Urinary bladder (tissue), 4 donors: ENCODE results near the gene RHOU. TPM values are rescaled to one million over a fixed set of nuclear protein-coding genes. Genes with fewer than 3 reads are reported as not detected.
"Not testable (repeated sequence)": the region's sequence is repeated elsewhere in the genome, so short reads cannot be mapped to it uniquely, and the experiment has no call there.

Experiments used
- DNase-seq: peaks from one replicate; pipeline ENCODE4 v3.0.0-alpha.2; 2015; ENCODE audit errors: extremely low spot score
- H3K27ac ChIP-seq: one replicate; pipeline ENCODE4 v1.5.1; 2013; ENCODE audit warnings: low read depth, mild to moderate bottlenecking, moderate library complexity
- H3K36me3 ChIP-seq: one replicate; pipeline ENCODE4 v1.6.1; 2013; ENCODE audit warnings: mild to moderate bottlenecking, moderate library complexity; ENCODE audit not compliant: insufficient read depth
- H3K4me1 ChIP-seq: one replicate; pipeline ENCODE4 v1.6.1; 2013; ENCODE audit warnings: mild to moderate bottlenecking, moderate library complexity; ENCODE audit not compliant: insufficient read depth
- H3K4me3 ChIP-seq: one replicate; pipeline ENCODE4 v1.5.1; 2013; ENCODE audit warnings: low read depth, low read length
- WGBS: extraction: QIAGEN DNeasy Blood & Tissue Kit; methylation state at CpG from one replicate; pipeline ENCODE4 v1.1.7; 2013; 5-methylcytosine and 5-hydroxymethylcytosine counted together
- polyA plus RNA-seq: library from polyadenylated mRNA; stranded (reverse); fragments of 200-250 nt; gene quantifications from one replicate; pipeline ENCODE4 v1.2.3, GENCODE V29; 2013
- total RNA-seq: library from RNA; depleted of rRNA; stranded (reverse); fragments of >200 nt; gene quantifications from one replicate; pipeline ENCODE4 v1.2.3, GENCODE V29; 2014
- donor health status: healthy with polysubstance abuse.
- donor health status: healthy.

RHOU gene
- total and polyA plus RNA-seq, 2 donors: 40.4 to 44.0 TPM

DNA sequence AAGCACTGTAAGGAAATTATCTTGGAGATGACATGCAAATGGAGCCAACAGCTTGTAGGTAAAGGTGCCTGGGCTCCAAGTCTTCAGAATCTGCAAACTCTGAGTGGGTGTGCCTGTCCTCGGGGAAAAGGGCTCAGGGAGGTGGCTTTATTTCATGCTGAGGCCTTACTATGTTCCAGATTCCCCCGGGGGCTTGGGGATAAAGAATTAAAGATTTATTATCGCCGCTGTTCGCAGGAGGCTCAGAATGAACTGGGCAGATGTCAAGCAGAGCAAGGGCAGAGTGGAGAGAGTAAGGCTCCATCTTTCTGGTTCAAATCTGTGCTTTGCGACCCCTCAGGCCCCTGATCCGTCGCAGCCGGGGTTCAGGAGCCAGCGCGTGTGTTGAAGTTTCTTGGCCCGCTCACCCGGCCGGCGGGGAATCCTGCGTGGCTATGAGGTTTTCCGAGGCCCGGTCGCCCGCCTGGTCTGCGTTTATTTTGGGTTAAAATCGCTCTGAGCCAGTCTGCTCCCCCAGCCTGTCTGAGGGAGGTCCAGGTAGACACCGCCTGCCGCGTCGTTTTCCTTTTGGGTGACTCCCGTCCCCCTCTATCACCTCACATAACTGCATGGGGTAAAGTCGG lies 19.5 kb downstream of the RHOU start:
- H3K36me3 ChIP-seq: no peaks in the 10 kb centered on the region
- H3K27ac ChIP-seq: no peak overlapping the region
- H3K4me3 ChIP-seq: no peak overlapping the region
- WGBS: 79% methylated on average over 28 of the region's 28 CpGs
- H3K4me1 ChIP-seq: no peaks in the 10 kb centered on the region
- DNase-seq: no peak

DNA sequence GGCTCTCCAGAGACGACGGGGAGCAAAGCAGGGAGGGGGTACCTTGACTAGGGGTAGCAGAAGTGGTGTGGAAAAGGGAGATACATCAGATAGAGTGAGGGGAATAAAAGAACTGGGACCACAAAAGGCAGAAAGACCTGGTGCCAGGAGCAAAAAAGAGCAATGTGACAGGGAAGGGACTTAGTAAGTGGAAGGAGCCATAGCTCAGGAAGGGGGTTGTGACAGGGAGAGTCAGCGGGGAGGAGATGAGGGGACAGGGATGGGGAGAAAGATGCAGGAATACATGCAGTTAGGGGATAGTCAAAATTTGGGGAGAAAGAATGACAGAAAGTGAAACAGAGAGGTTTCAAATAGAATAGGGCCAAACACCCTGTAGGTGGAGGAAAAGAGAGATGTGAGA lies 20.5 kb downstream of the RHOU start:
- Histone ChIP-seq H3K4me3 (no peak overlapping the region), H3K36me3 (no peaks in the 10 kb centered on the region), H3K4me1 (no peaks in the 10 kb centered on the region), H3K27ac (no peak overlapping the region)
- WGBS: 92% methylated on average over 3 of the region's 3 CpGs
- no peak for DNase-seq

DNA sequence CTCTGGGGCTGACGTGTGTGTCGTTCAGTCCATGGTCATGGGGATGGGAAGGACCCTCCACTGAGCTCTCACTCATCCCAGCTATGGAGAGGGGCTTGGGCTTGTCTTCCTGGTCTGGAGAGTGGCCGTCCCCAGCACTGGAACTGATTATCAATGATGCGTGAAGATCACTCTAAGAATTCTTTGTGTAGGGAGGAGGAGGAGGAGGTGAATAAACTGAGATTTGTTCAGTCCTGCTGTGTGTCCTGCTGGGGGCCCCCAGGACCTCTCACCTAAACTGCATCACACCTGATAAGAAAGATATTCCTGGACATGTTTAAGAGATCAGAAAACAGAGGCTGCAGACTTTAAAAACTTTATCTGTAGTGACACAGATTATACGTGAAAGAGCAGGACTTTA lies 21.2 kb downstream of the RHOU start:
- Histone ChIP-seq H3K27ac (no peak overlapping the region), H3K36me3 (no peaks in the 10 kb centered on the region), H3K4me1 (no peaks in the 10 kb centered on the region), H3K4me3 (no peak overlapping the region)
- 91% methylated on average over 5 of the region's 5 CpGs for WGBS
- no peak for DNase-seq

- Histone ChIP-seq H3K4me1 (no peaks in the 10 kb centered on the region), H3K27ac (no peak overlapping the region), H3K4me3 (no peak overlapping the region), H3K36me3 (no peaks in the 10 kb centered on the region)
- DNase-seq: no peak
- 90% methylated on average over 4 of the region's 4 CpGs for WGBS
Observed at GRCh38 chr1:228758447-228758846, 23.2 kb downstream of the RHOU start.

GRCh38 chr1:228760979-228761378 lies 25.7 kb downstream of the RHOU start:
- Histone ChIP-seq H3K4me1 (no peaks in the 10 kb centered on the region), H3K27ac (no peak overlapping the region), H3K4me3 (no peak overlapping the region), H3K36me3 (no peaks in the 10 kb centered on the region)
- 89% methylated on average over 9 of the region's 9 CpGs for WGBS
- DNase-seq: no peak

DNA sequence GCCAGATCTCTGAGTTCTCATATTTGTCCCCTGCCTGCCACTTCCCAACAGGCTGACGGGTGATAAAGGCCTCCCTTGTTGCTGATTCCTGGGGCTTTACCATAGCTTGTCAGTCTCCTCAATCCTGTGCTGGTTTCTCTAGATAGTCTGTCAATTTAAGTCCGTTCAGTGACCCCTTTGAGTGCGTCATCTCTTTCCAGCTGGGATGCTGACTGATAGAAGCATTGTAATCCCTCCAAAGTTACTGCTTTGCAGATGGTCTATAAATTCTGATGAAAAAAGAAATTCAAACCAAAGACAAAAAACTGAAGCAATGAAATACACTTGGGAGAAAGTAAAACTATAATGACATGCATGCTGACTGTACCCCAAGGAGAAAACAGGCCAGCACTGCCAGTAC lies 28.3 kb downstream of the RHOU start:
- WGBS: 79% methylated on average over 3 of the region's 3 CpGs
- Histone ChIP-seq H3K4me3 (no peak overlapping the region), H3K36me3 (no peaks in the 10 kb centered on the region), H3K27ac (no peak overlapping the region), H3K4me1 (no peaks in the 10 kb centered on the region)
- no peak for DNase-seq

- 88% methylated on average over 8 of the region's 8 CpGs for WGBS
- H3K36me3 ChIP-seq: no peaks in the 10 kb centered on the region
- H3K4me1 ChIP-seq: no peaks in the 10 kb centered on the region
- DNase-seq: no peak
- no peak overlapping the region for H3K4me3 ChIP-seq
- H3K27ac ChIP-seq: no peak overlapping the region
Observed at GRCh38 chr1:228765168-228765946, 30.1 kb downstream of the RHOU start.

DNA sequence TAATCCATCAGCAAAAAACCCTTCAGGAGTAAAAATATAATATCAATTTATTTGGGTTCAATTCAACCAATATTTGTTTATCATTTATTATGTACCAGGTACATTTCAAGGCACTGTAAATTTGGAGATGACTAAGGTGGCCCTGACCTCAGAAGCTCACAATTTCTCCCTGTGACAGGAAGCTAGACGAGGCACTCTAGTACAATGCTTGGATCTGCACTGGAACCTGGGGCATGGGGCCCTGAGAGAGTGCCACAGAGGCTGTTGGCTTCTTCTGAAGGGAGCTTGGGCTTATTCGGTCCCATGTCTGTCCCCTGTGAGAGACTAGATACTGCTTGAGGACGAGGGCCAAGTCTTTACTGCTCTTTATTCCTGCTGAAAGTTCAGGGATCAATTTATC lies 31.5 kb downstream of the RHOU start:
- WGBS: 94% methylated on average over 3 of the region's 3 CpGs
- DNase-seq: no peak
- H3K36me3 ChIP-seq: no peaks in the 10 kb centered on the region
- no peak overlapping the region for H3K27ac ChIP-seq
- no peak overlapping the region for H3K4me3 ChIP-seq
- H3K4me1 ChIP-seq: no peaks in the 10 kb centered on the region

GRCh38 chr1:228767636-228768354 lies 32.5 kb downstream of the RHOU start:
- 75% methylated on average over 6 of the region's 6 CpGs for WGBS
- Histone ChIP-seq H3K4me3 (no peak overlapping the region), H3K4me1 (no peaks in the 10 kb centered on the region), H3K36me3 (no peaks in the 10 kb centered on the region), H3K27ac (no peak overlapping the region)
- no peak for DNase-seq

GRCh38 chr1:228768355-228769000 lies 33.2 kb downstream of the RHOU start:
- WGBS: 71% methylated on average over 12 of the region's 12 CpGs

GRCh38 chr1:228770779-228771223 lies 35.5 kb downstream of the RHOU start:
- WGBS: 90% methylated on average over 5 of the region's 5 CpGs
- Histone ChIP-seq H3K4me1 (no peaks in the 10 kb centered on the region), H3K4me3 (no peak overlapping the region), H3K27ac (no peak overlapping the region), H3K36me3 (no peaks in the 10 kb centered on the region)
- DNase-seq: no peak

More at GRCh38 chr1:228768355-228769000, 33.2 kb downstream of the RHOU start:
- Histone ChIP-seq H3K36me3 (no peaks in the 10 kb centered on the region), H3K4me1 (no peaks in the 10 kb centered on the region), H3K27ac (no peak overlapping the region), H3K4me3 (no peak overlapping the region)
- DNase-seq: no peak

- H3K4me3 ChIP-seq: no peak overlapping the region
Observed at GRCh38 chr1:228772516-228773212, 37.4 kb downstream of the RHOU start.

DNA sequence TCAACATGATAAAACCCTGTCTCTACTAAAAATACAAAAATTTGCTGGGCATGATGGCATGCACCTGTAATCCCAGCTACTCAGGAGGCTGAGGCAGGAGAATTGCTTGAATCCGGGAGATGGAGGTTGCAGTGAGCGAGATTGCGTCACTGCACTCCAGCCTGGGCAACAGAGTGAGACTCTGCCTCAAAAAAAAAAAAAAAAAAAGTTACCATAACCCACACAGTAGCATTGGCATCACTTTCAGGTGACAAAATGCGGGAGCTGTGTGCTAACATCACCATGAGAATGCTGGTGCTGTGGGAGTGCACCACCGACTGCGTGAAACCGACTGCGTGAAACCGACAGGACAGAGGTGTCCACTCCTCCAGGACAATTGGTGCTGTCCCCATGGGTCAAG lies 40.7 kb downstream of the RHOU start:
- H3K4me3 ChIP-seq: not testable (repeated sequence)
- 87% methylated on average over 9 of the region's 9 CpGs for WGBS

More at GRCh38 chr1:228772516-228773212, 37.4 kb downstream of the RHOU start:
- Histone ChIP-seq H3K4me1 (no peaks in the 10 kb centered on the region), H3K27ac (no peak overlapping the region), H3K36me3 (no peaks in the 10 kb centered on the region)
- DNase-seq: no peak
- WGBS: 53% methylated on average over 4 of the region's 4 CpGs

More for the DNA sequence above, 40.7 kb downstream of the RHOU start:
- not testable (repeated sequence) for H3K36me3 ChIP-seq, DNase-seq, H3K27ac ChIP-seq, H3K4me1 ChIP-seq
